CD4-positive, CD25-positive, alpha-beta regulatory T cell (primary cell): ENCODE results near the gene ADH1C. TPM values are rescaled to one million over a fixed set of nuclear protein-coding genes. Genes with fewer than 3 reads are reported as not detected.

Experiments used
- ATAC-seq, 2 donors: fragments of 150-1000 bp; cut with Tn5 transposase; one replicate each; pipeline ENCODE4 v1.10.0; 2021; ENCODE audit warnings: low read depth in 2 of 2, moderate number of reproducible peaks in 2 of 2, moderate library complexity in 1 of 2
- DNase-seq, 3 donors: peaks; one replicate each; pipeline versions ENCODE4 v3.0.0 to v3.0.0-alpha.2; 2012 to 2022; ENCODE audit warnings: mixed read lengths in 1 of 3
- H3K27ac ChIP-seq: one replicate; pipeline ENCODE4 v1.7.0; 2013; ENCODE audit warnings: mild to moderate bottlenecking, low read length; ENCODE audit not compliant: insufficient read depth, poor library complexity, severe bottlenecking
- H3K27me3 ChIP-seq: one replicate; pipeline ENCODE4 v1.7.0; 2013; ENCODE audit warnings: low read length; ENCODE audit not compliant: control insufficient read depth, insufficient read depth
- H3K36me3 ChIP-seq: one replicate; pipeline ENCODE4 v1.7.0; 2013; ENCODE audit warnings: mild to moderate bottlenecking, low read length, moderate library complexity; ENCODE audit not compliant: control insufficient read depth, insufficient read depth
- H3K4me1 ChIP-seq: 2 replicates; pipeline ENCODE4 v1.7.0; 2013; ENCODE audit warnings: mild to moderate bottlenecking, low read length; ENCODE audit not compliant: insufficient read depth, control insufficient read depth, poor library complexity, severe bottlenecking
- H3K4me3 ChIP-seq: one replicate; pipeline ENCODE4 v1.7.0; 2013; ENCODE audit warnings: low read depth, mild to moderate bottlenecking, low read length, moderate library complexity
- H3K9me3 ChIP-seq, 2 experiments: 1 replicate in 1 of 2; 2 replicates in 1 of 2; pipeline ENCODE4 v1.7.0; 2013; ENCODE audit warnings: low read length in 2 of 2, mild to moderate bottlenecking in 1 of 2, moderate library complexity in 1 of 2; ENCODE audit not compliant: control insufficient read depth in 2 of 2
- H3K27ac Mint-ChIP-seq, 3 donors: one replicate each; pipeline ENCODE4 v1.8.0; 2020 to 2022; ENCODE audit warnings: mild to moderate bottlenecking in 3 of 3, mixed read lengths in 3 of 3, moderate library complexity in 2 of 3
- H3K27me3 Mint-ChIP-seq: one replicate; pipeline ENCODE4 v1.8.0; 2022; ENCODE audit warnings: mild to moderate bottlenecking, mixed read lengths
- H3K36me3 Mint-ChIP-seq: one replicate; pipeline ENCODE4 v1.8.0; 2020; ENCODE audit warnings: mixed read lengths
- H3K4me1 Mint-ChIP-seq, 4 donors: one replicate each; pipeline ENCODE4 v1.8.0; 2020 to 2022; ENCODE audit warnings: mixed read lengths in 4 of 4, mild to moderate bottlenecking in 1 of 4
- H3K4me3 Mint-ChIP-seq, 4 donors: one replicate each; pipeline ENCODE4 v1.8.0; 2020 to 2022; ENCODE audit warnings: mild to moderate bottlenecking in 4 of 4, mixed read lengths in 4 of 4, moderate library complexity in 3 of 4
- H3K9me3 Mint-ChIP-seq, 7 donors: one replicate each; pipeline ENCODE4 v1.8.0; 2020 to 2022; ENCODE audit warnings: mixed read lengths in 7 of 7, mild to moderate bottlenecking in 3 of 7, moderate library complexity in 2 of 7
- polyA plus RNA-seq, 4 donors: library from polyadenylated mRNA; unstranded; fragments of 300-500 nt; fragmentation: Illumina TruSeq; gene quantifications; one replicate each; pipeline ENCODE4 v1.2.3, GENCODE V29; 2021
- total RNA-seq: library from RNA; stranded (reverse); gene quantifications from one replicate; pipeline ENCODE4 v1.2.3, GENCODE V29; 2022

ADH1C gene
- total and polyA plus RNA-seq, 5 donors from 2014 or later: not detected

DNA sequence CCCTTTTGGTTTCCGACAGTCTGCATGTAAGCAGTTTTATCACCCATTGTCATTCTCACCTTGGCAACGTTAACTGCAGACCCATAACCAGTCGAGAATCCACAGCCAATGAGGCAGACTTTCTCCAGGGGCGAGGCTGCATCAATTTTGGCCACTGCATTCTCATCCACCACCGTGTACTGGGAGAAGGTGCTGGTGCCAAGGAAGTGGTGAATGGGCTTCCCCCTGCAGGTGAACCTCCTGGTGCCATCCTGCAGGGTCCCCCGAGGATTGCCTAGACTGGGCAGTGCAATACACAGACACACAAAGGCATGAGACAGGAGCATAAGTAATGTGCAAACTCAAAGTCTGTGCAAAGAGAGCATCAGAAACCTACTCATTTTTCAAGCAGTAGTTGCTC lies 36.7 kb downstream of the ADH1C start:
- no peak overlapping the region for H3K27ac Mint-ChIP-seq
- H3K4me3 ChIP-seq: no peak overlapping the region
- DNase-seq: no peak
- peaks cover 0 to 1% (median 0%) of the 10 kb centered on the region in 7 donors for H3K9me3 Mint-ChIP-seq
- H3K9me3 ChIP-seq: no peaks in the 10 kb centered on the region
- no peaks in the 10 kb centered on the region for H3K36me3 Mint-ChIP-seq
- H3K27me3 ChIP-seq: no peaks in the 10 kb centered on the region
- no peak for ATAC-seq
- H3K4me1 ChIP-seq: no peaks in the 10 kb centered on the region
- no peak overlapping the region for H3K27ac ChIP-seq
- H3K4me3 Mint-ChIP-seq: no peak overlapping the region
- no peaks in the 10 kb centered on the region for H3K27me3 Mint-ChIP-seq
- no peaks in the 10 kb centered on the region for H3K4me1 Mint-ChIP-seq
- no peaks in the 10 kb centered on the region for H3K36me3 ChIP-seq

DNA sequence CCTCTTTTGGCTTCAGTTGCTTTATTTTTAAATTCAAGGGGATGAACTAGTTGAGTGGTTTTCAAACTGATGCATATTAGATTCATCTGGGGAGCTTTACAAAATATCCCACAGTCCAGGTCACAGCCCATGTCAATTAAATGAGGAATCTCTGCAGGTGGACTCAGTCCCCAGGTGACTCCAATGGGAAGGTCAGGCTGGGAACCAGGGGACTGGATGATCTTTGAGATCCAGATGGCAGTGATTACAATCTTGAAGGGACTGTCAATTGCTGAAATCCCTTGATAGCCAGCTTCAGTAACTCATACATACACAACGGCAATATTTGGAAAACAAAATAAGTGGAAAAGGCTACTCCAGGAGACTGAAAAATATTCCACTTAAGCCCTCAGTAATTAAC lies 38.3 kb downstream of the ADH1C start:
- no peaks in the 10 kb centered on the region for H3K4me1 ChIP-seq
- no peak overlapping the region for H3K27ac Mint-ChIP-seq
- peaks cover 0 to 1% (median 0%) of the 10 kb centered on the region in 7 donors for H3K9me3 Mint-ChIP-seq
- no peaks in the 10 kb centered on the region for H3K27me3 ChIP-seq
- DNase-seq (no peak), ATAC-seq (no peak)
- no peaks in the 10 kb centered on the region for H3K36me3 Mint-ChIP-seq
- H3K4me1 Mint-ChIP-seq: no peaks in the 10 kb centered on the region
- H3K4me3 Mint-ChIP-seq: no peak overlapping the region
- H3K9me3 ChIP-seq: no peaks in the 10 kb centered on the region
- no peak overlapping the region for H3K27ac ChIP-seq
- H3K36me3 ChIP-seq: no peaks in the 10 kb centered on the region
- H3K4me3 ChIP-seq: no peak overlapping the region
- no peaks in the 10 kb centered on the region for H3K27me3 Mint-ChIP-seq

DNA sequence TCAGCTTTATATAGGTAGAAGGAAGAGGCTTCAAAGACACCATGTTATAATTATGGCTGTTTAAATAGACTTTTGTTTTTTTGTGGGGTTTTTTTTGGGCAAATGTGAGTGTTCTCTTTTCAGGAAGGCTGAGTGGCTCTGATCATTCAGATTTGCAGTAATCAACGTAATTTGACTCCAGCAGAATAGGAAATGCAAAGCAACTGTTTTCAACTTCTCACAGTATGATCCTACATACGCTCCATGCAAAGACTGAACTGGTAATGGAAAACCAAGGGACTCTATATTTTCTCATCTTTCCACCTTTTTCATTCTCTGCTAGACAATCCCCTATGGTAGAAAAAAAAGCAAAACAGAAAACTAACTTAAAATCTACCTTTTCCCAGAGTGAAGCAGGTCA lies 42.2 kb downstream of the ADH1C start:
- no peak overlapping the region for H3K27ac Mint-ChIP-seq
- H3K9me3 ChIP-seq: no peaks in the 10 kb centered on the region
- no peaks in the 10 kb centered on the region for H3K36me3 Mint-ChIP-seq
- H3K27ac ChIP-seq: no peak overlapping the region
- H3K9me3 Mint-ChIP-seq: no peaks in the 10 kb centered on the region
- no peak overlapping the region for H3K4me3 ChIP-seq
- DNase-seq: no peak
- H3K4me1 ChIP-seq: no peaks in the 10 kb centered on the region
- H3K36me3 ChIP-seq: no peaks in the 10 kb centered on the region
- no peaks in the 10 kb centered on the region for H3K4me1 Mint-ChIP-seq
- H3K4me3 Mint-ChIP-seq: no peak overlapping the region
- no peak for ATAC-seq
- H3K27me3 Mint-ChIP-seq: no peaks in the 10 kb centered on the region
- no peaks in the 10 kb centered on the region for H3K27me3 ChIP-seq

DNA sequence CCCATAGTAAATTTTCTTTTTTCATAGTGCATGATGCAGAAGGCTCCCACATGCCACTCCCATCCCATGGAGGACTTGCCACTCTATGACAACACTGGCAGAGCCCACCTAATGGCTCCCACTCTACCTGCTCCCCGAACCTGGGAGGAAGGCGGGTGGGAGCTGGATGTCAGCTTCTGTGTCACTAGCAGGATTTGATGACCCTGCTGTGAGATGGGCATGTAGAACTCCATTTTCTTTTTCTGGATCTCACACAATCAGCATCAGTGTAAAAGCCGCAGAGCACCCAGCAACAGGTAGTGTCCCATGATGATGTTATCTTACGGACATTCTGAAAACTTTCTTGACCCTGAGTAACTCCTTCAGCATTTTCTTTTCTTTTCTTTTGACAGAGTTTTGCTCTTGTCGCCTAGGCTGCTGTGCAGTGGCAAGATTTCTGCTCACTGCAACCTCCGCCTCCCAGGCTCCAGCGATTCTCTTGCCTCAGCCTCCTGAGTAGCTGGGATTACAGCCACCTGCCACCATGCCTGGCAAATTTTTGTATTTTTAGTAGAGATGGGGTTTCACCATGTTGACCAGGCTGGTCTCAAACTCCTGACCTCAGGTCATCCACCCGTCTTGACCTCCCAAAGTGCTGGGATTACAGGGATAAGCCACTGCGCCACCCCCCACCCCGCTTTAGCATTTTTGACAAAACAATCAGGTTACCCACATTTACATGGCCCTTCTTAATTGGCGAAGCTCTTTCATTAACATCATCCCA lies 46.7 kb downstream of the ADH1C start:
- H3K4me1 ChIP-seq: no peaks in the 10 kb centered on the region
- H3K27me3 Mint-ChIP-seq: no peaks in the 10 kb centered on the region
- DNase-seq (no peak), ATAC-seq (no peak)
- no peak overlapping the region for H3K4me3 Mint-ChIP-seq
- peaks cover 0 to 5% (median 0%) of the 10 kb centered on the region in 7 donors for H3K9me3 Mint-ChIP-seq
- no peaks in the 10 kb centered on the region for H3K4me1 Mint-ChIP-seq
- no peaks in the 10 kb centered on the region for H3K36me3 ChIP-seq
- no peak overlapping the region for H3K4me3 ChIP-seq
- no peaks in the 10 kb centered on the region for H3K36me3 Mint-ChIP-seq
- H3K27me3 ChIP-seq: no peaks in the 10 kb centered on the region
- no peaks in the 10 kb centered on the region for H3K9me3 ChIP-seq
- H3K27ac Mint-ChIP-seq: no peak overlapping the region
- H3K27ac ChIP-seq: no peak overlapping the region

DNA sequence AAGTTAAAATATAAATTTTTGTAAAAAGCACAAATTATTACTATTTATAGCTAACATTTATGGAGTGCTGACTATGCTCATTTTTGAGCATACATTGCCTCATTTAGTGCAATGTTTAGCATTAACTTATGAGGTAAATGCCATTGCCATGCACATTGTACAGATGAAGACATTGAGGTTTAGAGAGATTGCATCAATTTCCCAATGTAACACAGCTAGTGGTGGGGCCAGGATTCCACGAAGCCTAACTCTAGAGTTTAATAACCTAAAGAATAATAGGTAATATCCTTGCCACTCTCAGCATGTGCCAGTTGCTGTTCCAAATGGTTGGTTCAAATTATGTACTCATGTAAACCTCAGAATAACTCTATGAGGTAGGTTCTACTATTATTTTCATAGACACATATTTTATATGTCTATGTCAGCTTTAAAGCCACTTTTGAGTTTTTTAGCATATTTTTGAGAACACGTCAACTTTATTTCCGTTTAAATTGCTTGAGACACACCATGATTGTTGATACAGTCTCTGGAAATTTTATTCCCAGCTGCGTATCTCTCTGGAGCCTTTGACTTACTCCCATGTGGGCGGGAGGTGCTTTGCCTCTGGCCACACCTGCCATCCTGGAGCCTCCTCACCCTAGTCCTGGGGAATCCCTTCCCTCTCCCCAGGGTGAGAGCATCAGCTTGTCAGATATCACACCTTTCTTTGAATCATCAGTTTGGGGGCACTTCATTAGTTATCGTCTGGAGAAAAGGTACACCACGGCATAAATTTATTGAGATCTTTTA lies 51.0 kb downstream of the ADH1C start:
- H3K9me3 Mint-ChIP-seq: peaks cover 0 to 23% (median 4%) of the 10 kb centered on the region in 7 donors

DNA sequence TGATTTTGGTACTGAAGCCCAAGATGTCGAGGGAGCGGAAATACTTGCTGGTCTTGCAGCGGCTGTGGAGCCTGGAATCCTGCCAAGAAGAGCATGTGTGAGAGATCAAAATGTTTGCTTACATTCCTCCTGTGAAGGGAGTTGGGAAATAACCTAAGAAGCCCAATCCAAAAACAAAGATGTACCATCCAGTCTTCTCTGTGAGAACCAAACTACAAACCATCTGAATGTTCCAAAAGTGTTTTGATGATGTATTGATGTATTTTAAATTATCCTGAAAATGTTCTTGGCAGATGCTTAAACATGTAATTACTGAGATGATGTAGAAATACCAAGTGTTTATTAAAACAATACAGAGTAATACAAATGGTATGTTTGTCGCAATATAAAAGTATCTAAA lies 51.6 kb downstream of the ADH1C start:
- H3K36me3 Mint-ChIP-seq: no peaks in the 10 kb centered on the region

More for the DNA sequence above, 51.0 kb downstream of the ADH1C start:
- no peaks in the 10 kb centered on the region for H3K27me3 ChIP-seq
- no peak overlapping the region for H3K27ac ChIP-seq
- no peak overlapping the region for H3K4me3 ChIP-seq
- Mint-ChIP-seq H3K4me1 (no peaks in the 10 kb centered on the region), H3K27ac (no peak overlapping the region), H3K36me3 (no peaks in the 10 kb centered on the region), H3K27me3 (no peaks in the 10 kb centered on the region), H3K4me3 (no peak overlapping the region)
- H3K4me1 ChIP-seq: no peaks in the 10 kb centered on the region
- H3K9me3 ChIP-seq: no peaks in the 10 kb centered on the region
- ATAC-seq: no peak
- DNase-seq: no peak
- no peaks in the 10 kb centered on the region for H3K36me3 ChIP-seq

DNA sequence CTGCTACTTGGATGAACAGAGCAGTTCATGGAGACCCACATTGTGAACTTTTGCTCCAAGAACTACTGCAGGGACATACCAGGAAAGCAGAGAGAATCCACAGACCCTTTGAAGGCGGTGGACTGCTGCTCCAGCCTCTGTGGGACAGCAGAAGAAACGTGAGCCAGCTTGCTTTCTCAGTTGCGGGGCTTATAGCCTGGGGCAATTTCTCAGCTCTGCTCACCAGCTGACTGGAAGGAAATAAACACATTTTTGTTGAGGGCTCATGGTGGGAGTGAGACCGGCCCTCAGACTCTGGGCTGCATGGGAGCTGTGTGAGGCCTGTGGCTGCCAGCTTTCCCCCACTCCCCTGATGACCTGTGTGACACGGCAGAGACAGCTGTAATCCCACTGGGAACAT lies 59.2 kb downstream of the ADH1C start:
- Histone ChIP-seq H3K27ac (no peak overlapping the region), H3K27me3 (no peaks in the 10 kb centered on the region), H3K9me3 (no peaks in the 10 kb centered on the region), H3K36me3 (no peaks in the 10 kb centered on the region), H3K4me1 (no peaks in the 10 kb centered on the region), H3K4me3 (no peak overlapping the region)
- ATAC-seq (no peak), DNase-seq (no peak)
- Mint-ChIP-seq H3K27ac (no peak overlapping the region), H3K4me1 (no peaks in the 10 kb centered on the region), H3K27me3 (peaks cover 4% of the 10 kb centered on the region), H3K4me3 (no peak overlapping the region), H3K36me3 (no peaks in the 10 kb centered on the region), H3K9me3 (peaks cover 1 to 30% (median 11%) of the 10 kb centered on the region in 7 donors)

More for the DNA sequence above, 51.6 kb downstream of the ADH1C start:
- no peak overlapping the region for H3K4me3 Mint-ChIP-seq
- Histone ChIP-seq H3K27me3 (no peaks in the 10 kb centered on the region), H3K27ac (no peak overlapping the region), H3K9me3 (no peaks in the 10 kb centered on the region), H3K4me3 (no peak overlapping the region), H3K4me1 (no peaks in the 10 kb centered on the region), H3K36me3 (no peaks in the 10 kb centered on the region)
- H3K27ac Mint-ChIP-seq: peak overlapping the region in 1 of 3 donors; percentile 7
- no peak for ATAC-seq
- DNase-seq: no peak
- peaks cover 0 to 26% (median 6%) of the 10 kb centered on the region in 7 donors for H3K9me3 Mint-ChIP-seq
- no peaks in the 10 kb centered on the region for H3K27me3 Mint-ChIP-seq
- no peaks in the 10 kb centered on the region for H3K4me1 Mint-ChIP-seq
